Measurements from ENCODE around the gene TOP3B. TPM values are rescaled to one million over a fixed set of nuclear protein-coding genes. Genes with fewer than 3 reads are reported as not detected.

Gene TOP3B
- total RNA-seq, 1 experiment from 2014 or later = 42.4 TPM

DNA sequence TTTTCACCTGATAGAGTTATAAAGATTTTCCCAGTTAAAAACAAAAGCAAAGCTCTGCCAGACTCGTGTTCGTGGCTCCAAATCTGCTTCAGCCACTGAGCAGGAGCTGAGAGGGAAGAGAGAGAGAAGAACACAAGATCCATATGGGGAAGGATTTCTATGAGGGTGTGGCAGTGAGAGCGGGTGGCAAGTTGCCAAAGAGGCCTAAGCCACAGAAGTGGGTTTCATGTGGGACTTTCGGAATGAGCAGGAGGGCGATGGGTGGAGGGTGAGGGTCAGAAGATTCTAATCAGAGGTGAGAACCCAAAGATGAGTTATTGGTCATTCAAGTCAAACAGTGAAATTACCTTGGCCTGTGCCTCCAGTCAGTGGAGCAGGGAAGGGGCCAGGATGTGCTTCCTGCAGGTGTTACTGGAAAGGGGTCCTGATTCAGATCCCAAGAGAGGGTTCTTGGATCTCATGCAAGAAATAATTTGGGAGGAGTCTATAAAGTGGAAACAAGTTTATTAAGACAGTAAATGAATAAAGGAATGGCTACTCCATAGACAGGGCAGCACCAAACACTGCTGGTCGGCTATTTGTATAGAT lies 40.5 kb upstream of the TOP3B start:
- H3K27me3 ChIP-seq (ENCODE audit: low read length) = no peaks in the 10 kb centered on the region
- H3K4me1 ChIP-seq (ENCODE audit: insufficient read depth, low read length) = no peaks in the 10 kb centered on the region
- no peak overlapping the region for H3K9ac ChIP-seq (ENCODE audit: low read length)
- no peaks in the 10 kb centered on the region for H3F3A ChIP-seq (ENCODE audit: low read length, unreplicated experiment)
- no peaks in the 10 kb centered on the region for H3K9me3 ChIP-seq (ENCODE audit: low read length)
- intact Hi-C loops (cut with micrococcal nuclease) = no loop called here
- no peak overlapping the region for H3K4me3 ChIP-seq (ENCODE audit: low read length)
- H3K4me2 ChIP-seq (ENCODE audit: low read length) = no peak overlapping the region
- ChIA-PET CTCF (no interaction called here), POLR2A (ENCODE audit: unreplicated experiment) (no interaction called here)
- no peaks in the 10 kb centered on the region for H3K79me2 ChIP-seq (ENCODE audit: low read length)
- DNase-seq = no peak
- no peaks in the 10 kb centered on the region for H4K20me1 ChIP-seq (ENCODE audit: low read length)
- H3K9me2 ChIP-seq (replicated peaks; ENCODE audit: low read length) = no peaks in the 10 kb centered on the region
- no peak overlapping the region for H3K27ac ChIP-seq (ENCODE audit: low read length)
- no peak for ATAC-seq
- no peaks in the 10 kb centered on the region for H3K36me3 ChIP-seq (ENCODE audit: low read depth, low read length)
- H2AFZ ChIP-seq (ENCODE audit: low read length) = no peak overlapping the region
- no TSS peak for BruUV-seq (replicated peaks)
- TF ChIP-seq EZH2 (IDR thresholded peaks at IDR 0.05; ENCODE audit: low read length, unreplicated experiment) = no peak
- TF ChIP-seq EZH2phosphoT487 (IDR thresholded peaks at IDR 0.05; ENCODE audit: borderline replicate concordance, low read length) = no peak
- no peak for TF ChIP-seq CTCF (conservative IDR thresholded peaks at IDR 0.05; ENCODE audit: low read depth, low read length)

GRCh38 chr22:22022255-22022840 lies 39.8 kb upstream of the TOP3B start:
- Histone ChIP-seq H3K79me2 (ENCODE audit: low read length) (no peaks in the 10 kb centered on the region), H3K9ac (ENCODE audit: low read length) (no peak overlapping the region), H2AFZ (ENCODE audit: low read length) (no peak overlapping the region), H3K4me3 (ENCODE audit: low read length) (no peak overlapping the region), H3K27me3 (ENCODE audit: low read length) (no peaks in the 10 kb centered on the region), H3K27ac (ENCODE audit: low read length) (no peak overlapping the region), H3K4me1 (ENCODE audit: insufficient read depth, low read length) (no peaks in the 10 kb centered on the region), H3K9me2 (replicated peaks; ENCODE audit: low read length) (no peaks in the 10 kb centered on the region), H3K4me2 (ENCODE audit: low read length) (no peak overlapping the region), H3K36me3 (ENCODE audit: low read depth, low read length) (no peaks in the 10 kb centered on the region), H3F3A (ENCODE audit: low read length, unreplicated experiment) (no peaks in the 10 kb centered on the region), H4K20me1 (ENCODE audit: low read length) (no peaks in the 10 kb centered on the region), H3K9me3 (ENCODE audit: low read length) (no peaks in the 10 kb centered on the region)
- ChIA-PET CTCF (no interaction called here), POLR2A (ENCODE audit: unreplicated experiment) (no interaction called here)
- ATAC-seq = no peak
- intact Hi-C loops (cut with micrococcal nuclease) = no loop called here
- no peak for TF ChIP-seq EZH2 (IDR thresholded peaks at IDR 0.05; ENCODE audit: low read length, unreplicated experiment)
- no peak for TF ChIP-seq EZH2phosphoT487 (IDR thresholded peaks at IDR 0.05; ENCODE audit: borderline replicate concordance, low read length)
- no peak for TF ChIP-seq CTCF (conservative IDR thresholded peaks at IDR 0.05; ENCODE audit: low read depth, low read length)
- no peak for DNase-seq
- no TSS peak for BruUV-seq (replicated peaks)

GRCh38 chr22:22021162-22021750 lies 38.7 kb upstream of the TOP3B start:
- H3K27me3 ChIP-seq (ENCODE audit: low read length) = peaks cover 3% of the 10 kb centered on the region; the same call in 1 of the 2 replicates
- H4K20me1 ChIP-seq (ENCODE audit: low read length) = no peaks in the 10 kb centered on the region
- H3K4me2 ChIP-seq (ENCODE audit: low read length) = no peak overlapping the region
- H3K4me1 ChIP-seq (ENCODE audit: insufficient read depth, low read length) = no peaks in the 10 kb centered on the region
- no peak overlapping the region for H3K4me3 ChIP-seq (ENCODE audit: low read length)
- no peak overlapping the region for H2AFZ ChIP-seq (ENCODE audit: low read length)
- no peak overlapping the region for H3K27ac ChIP-seq (ENCODE audit: low read length)
- H3K9me3 ChIP-seq (ENCODE audit: low read length) = no peaks in the 10 kb centered on the region
- BruUV-seq (replicated peaks) = no TSS peak
- ChIA-PET CTCF (no interaction called here), POLR2A (ENCODE audit: unreplicated experiment) (no interaction called here)
- H3K79me2 ChIP-seq (ENCODE audit: low read length) = no peaks in the 10 kb centered on the region
- H3K9me2 ChIP-seq (replicated peaks; ENCODE audit: low read length) = no peaks in the 10 kb centered on the region
- no peak for ATAC-seq
- H3F3A ChIP-seq (ENCODE audit: low read length, unreplicated experiment) = no peaks in the 10 kb centered on the region
- H3K9ac ChIP-seq (ENCODE audit: low read length) = no peak overlapping the region
- TF ChIP-seq EZH2 (IDR thresholded peaks at IDR 0.05; ENCODE audit: low read length, unreplicated experiment) (no peak), CTCF (conservative IDR thresholded peaks at IDR 0.05; ENCODE audit: low read depth, low read length) (no peak), EZH2phosphoT487 (IDR thresholded peaks at IDR 0.05; ENCODE audit: borderline replicate concordance, low read length) (no peak)
- intact Hi-C loops (cut with micrococcal nuclease) = no loop called here
- H3K36me3 ChIP-seq (ENCODE audit: low read depth, low read length) = no peaks in the 10 kb centered on the region
- peak; percentile 26 for DNase-seq

Measured in PC-3 (cell line).